NAMALWA (cell line): ENCODE results near the gene ADAM29.
"Not testable (repeated sequence)": the region's sequence is repeated elsewhere in the genome, so short reads cannot be mapped to it uniquely, and the experiment has no call there.

Experiments used
- DNase-seq: peaks from one replicate; pipeline ENCODE4 v3.0.0-alpha.2; 2015; ENCODE audit warnings: low spot score

The ADAM29 gene

GRCh38 chr4:174948826-174949225, 30.7 kb downstream of the ADAM29 start:
- DNase-seq: no peak

DNA sequence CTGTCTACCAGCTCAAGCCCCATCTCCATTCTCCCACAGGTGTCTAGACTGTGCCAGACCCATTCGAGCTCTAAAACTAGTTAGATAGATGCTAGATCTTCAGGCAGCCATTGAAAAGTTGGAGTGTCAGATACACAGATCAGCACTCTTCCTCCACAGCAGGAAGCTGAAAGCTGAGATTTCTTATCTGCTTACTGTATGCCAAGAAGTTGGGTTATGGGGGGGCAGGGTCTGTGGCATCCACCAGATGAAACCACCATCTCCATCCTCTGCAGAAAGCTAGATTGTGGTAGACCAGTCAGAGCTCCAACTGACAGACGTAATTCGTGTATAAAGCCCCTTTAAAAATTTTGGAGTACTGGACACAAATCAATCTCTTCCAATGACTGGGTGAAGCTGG, 54.8 kb downstream of the ADAM29 start:
- DNase-seq: no peak

DNA sequence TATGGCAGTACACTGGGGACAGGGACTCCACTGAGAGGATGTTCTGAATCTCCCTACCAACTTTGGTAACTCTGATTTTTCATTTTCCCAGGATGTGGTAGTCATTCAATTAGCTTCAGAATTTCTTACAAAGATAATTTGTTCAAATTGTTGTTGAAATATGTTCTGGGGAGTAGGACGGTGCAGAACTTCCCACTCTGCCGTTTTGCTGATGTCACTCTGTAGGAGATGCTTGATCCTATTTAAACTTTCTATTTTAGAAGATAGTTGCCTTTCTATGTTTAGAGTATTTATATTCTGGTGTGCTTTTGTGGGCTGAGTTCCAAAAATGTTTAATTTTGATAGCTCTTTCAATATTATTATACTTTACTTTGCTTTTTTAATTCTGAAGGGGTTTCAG, 55.2 kb downstream of the ADAM29 start:
- no peak for DNase-seq

GRCh38 chr4:174983128-174983750, 65.1 kb downstream of the ADAM29 start:
- no peak for DNase-seq

DNA sequence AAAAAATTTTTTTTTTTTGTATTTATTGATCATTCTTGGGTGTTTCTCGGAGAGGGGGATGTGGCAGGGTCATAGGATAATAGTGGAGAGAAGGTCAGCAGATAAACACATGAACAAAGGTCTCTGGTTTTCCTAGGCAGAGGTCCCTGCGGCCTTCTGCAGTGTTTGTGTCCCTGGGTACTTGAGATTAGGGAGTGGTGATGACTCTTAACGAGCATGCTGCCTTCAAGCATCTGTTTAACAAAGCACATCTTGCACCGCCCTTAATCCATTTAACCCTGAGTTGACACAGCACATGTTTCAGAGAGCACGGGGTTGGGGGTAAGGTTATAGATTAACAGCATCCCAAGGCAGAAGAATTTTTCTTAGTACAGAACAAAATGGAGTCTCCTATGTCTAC, 65.7 kb downstream of the ADAM29 start:
- not testable (repeated sequence) for DNase-seq

GRCh38 chr4:174989791-174990190, 71.6 kb downstream of the ADAM29 start:
- no peak for DNase-seq

DNA sequence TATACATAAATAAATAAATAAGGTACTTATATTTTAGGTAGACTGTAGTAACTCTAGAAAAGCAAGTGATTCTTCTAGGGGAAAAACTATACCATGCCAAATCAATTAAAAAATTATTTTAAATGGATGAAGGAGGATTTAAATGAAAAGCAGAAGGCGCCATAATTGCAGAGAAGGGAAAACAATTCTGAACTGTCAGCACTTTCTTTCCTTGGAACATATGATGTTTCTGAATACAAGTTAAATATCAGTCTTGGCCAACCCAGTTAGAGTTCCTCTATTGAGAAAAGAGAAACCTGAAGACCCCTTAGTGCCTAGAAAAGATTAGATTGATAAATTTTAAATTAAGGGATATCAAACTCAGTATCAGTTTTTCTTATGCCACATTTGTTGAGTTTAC, 75.8 kb downstream of the ADAM29 start:
- DNase-seq: no peak

DNA sequence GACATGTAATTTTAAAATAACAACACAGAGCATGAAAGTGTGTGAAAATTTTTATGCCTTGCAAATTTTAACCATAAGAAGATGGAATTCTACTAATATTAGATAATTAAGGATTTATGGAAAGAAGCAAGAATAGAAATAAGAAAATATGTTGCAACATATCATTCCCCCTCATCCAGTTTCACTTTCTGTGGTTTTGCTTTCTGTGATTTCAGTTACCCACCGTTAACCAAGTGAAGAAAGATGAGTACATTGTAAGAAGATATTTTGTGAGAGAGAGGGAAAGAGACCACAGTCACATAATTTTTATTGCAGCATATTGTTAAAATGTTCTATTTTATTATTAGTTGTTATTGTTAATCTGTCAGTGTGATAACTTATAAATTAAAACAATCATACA, 77.9 kb downstream of the ADAM29 start:
- DNase-seq: peak; percentile 25

- no peak for DNase-seq
These were observed 81.2 kb downstream of the ADAM29 start for GRCh38 chr4:174999407-174999806.

- no peak for DNase-seq
These were observed 99.6 kb downstream of the ADAM29 start for GRCh38 chr4:175017751-175018150.

DNA sequence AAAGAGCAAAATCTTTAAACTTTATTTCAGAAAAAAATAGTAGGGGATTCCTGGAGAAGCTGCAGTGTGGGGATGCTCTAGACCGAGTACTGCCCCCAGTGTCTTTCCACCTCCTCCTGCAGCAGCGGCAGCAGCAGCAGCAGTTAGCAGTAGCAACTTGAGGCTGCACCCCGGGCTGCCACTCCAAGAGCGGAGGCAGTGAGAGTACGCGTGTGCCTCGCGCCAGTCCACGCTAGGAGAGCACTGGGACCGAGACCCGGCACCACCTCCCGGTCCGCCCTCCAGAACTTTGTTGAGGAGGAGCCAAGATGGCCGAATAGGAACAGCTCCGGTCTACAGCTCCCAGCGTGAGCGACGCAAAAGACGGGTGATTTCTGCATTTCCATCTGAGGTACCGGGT, 101.3 kb downstream of the ADAM29 start:
- not testable (repeated sequence) for DNase-seq
